GM19328 (cell line): ENCODE data around the gene SCEL.

ENCODE experiments used
- ATAC-seq: cut with Tn5 transposase; IDR thresholded peaks from one replicate; pipeline ENCODE4 v1.9.1; 2021; ENCODE audit warnings: mild to moderate bottlenecking, moderate library complexity; ENCODE audit not compliant: unreplicated experiment

The SCEL gene

DNA sequence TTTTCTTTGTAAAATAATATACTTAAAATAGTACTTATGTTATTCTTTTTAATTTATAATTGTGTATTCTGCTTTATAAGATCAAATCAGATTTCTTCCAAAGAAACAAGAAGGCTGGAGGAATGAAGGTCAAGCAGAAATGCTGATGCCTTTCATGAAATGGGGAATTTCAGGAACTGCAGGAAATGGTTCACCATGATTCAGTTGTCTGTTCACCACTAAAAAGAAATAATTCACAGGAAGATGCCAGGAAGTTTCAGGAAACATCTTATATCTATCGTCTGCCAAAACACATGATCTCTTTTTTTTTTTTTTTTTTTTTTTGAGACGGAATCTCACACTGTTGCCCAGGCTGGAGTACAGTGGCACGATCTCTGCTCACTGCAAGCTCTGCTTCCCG, 15.7 kb upstream of the SCEL start:
- ATAC-seq, result no peak

DNA sequence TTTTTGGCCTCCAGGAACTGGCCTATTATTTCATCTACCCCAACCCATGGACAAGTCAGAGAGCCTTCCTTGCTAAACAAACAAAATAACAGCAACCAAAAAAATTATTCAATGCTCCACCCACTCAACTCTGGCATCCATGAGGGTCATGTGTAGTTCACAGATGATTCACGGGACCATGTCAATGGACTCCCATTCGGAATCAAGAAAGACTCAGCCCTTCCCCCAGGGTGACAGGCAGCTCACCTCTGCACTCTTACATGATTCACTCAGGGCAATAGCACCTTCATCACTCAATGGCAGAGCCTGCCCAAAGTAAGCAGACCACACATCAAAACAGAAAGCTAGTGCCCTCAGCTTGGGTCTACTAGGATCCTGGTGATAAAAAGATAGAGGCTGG, 14.3 kb upstream of the SCEL start:
- no peak for ATAC-seq

DNA sequence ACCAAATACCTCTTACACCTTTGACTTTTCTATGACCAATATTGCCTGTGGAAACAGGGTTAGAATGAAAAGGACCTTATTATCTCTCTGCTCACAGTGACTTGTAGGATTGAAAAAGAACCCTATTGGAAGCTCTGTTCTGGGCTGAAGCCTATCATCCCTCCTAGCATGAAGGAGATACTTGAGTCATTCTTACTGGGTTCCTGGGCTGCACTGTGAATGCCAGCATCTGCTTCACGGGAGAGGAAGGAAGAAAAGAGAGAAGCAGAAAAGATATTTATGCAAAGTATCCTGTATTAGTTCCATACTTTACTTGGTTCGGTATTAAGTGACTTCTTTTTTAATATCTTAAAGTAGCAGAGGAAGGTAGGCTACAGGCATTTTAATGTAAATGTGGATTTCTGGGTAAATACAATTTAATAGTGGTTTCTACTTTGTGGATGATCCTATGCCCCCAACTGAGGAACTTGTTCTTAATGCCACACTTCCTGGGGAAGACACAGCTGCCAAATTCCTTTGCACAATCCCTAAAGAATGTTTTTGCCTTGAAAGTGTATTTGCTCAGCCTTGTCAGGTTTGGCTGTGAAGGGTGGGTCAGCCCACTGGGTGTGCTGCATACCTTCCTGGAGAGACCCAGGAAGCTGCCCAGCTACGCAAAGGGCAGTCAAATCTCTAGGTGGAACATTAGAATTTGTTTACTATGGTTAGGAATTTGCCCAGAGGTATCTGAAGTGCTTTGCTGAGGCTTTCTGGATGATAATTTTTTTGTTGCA, 13.7 kb upstream of the SCEL start:
- no peak for ATAC-seq

DNA sequence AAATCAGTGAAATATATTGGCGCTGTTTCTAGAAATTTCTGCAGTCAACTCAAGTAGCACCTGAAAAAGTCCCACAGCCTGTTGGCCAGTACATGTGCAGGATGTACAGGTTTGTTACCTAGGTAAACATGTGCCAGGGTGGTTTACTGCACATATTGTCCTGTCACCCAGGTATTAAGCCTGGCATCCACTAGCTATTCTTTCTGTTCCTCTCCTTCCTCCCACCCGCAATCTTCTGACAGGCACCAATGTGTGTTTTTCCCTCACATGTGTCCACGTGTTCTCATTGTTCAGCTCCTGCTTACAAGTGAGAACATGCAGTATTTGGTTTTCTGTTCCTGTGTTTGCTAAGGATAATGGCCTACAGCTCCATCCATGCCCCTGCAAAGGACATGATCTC, 13.1 kb upstream of the SCEL start:
- no peak for ATAC-seq

DNA sequence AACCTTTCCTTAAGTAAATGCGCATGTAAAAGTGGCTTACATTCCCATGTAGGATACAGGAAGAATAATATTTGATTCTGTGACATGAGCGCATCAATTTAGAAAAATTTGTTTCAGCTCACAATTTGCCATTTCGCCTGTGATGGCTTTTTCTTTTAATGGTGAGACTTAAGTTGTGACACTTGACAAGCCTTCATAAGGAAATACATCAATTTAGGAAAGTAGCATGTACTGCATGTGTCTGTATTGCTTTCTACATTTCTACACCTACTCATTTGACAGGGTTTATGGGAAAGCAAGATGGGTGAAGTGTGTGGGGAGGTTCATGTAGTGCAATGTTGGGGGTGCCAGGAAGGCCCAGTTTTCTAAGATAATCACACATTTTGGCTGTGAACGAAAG, 12.1 kb upstream of the SCEL start:
- ATAC-seq, result no peak

DNA sequence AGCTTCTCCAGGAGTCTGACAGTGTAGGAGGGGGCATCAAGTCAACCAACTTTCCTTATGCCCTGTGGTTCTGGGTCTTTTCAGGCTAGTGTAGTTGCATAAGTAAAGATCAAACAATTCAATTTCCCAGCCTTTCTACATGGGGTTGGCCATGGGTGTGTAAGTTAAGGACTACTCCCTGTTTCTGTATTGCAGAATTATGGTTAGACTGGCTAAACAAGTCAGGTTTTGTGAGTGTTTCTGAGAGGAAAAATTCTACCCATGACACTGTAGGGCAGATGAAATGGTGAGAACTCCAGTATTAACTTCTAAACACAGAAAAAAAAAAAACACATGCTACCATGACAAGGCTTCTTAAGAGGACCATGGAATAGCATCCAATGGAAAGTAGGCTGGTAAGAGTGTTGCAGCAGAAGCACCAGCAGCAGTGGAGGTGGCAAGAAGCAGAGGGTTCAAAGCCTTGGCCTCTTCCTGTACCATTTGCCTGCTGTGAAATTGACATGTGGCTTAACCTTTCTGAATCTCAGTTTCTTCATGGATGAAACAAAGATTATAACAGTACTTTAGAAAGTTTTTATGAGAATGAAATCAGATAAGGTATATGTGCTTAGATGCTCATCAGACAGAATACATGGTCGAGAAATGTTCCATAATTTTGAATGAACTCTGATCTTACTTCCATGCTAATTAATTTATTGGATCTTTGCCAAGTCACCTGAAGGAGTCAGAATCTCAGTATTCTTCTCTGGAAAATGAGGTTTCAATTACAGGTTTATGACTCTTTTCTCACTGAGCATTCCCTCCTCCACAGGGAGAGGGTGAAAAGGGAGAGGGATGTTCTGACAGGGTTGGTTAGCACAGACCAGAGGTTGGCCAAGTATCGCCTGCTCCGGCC, 11.4 kb upstream of the SCEL start:
- no peak for ATAC-seq

DNA sequence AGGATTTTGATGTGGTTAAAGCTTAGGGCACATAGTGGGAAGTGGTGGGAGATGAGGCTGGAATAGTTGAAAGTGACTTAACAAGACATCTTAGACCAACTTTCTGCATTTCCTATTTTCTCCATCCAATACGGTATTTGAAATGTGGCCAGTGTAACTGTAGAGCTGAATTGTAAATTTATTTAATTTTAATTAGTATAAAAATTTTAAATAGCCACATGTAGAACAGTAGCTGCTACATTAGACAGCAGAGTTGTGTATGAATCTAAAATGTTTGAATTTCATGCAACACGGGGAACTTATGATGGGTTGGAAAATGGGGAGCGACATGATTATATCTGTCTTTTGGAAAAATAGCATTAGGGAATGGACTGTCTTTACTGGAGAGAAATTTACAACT, 7.1 kb upstream of the SCEL start:
- no peak for ATAC-seq

DNA sequence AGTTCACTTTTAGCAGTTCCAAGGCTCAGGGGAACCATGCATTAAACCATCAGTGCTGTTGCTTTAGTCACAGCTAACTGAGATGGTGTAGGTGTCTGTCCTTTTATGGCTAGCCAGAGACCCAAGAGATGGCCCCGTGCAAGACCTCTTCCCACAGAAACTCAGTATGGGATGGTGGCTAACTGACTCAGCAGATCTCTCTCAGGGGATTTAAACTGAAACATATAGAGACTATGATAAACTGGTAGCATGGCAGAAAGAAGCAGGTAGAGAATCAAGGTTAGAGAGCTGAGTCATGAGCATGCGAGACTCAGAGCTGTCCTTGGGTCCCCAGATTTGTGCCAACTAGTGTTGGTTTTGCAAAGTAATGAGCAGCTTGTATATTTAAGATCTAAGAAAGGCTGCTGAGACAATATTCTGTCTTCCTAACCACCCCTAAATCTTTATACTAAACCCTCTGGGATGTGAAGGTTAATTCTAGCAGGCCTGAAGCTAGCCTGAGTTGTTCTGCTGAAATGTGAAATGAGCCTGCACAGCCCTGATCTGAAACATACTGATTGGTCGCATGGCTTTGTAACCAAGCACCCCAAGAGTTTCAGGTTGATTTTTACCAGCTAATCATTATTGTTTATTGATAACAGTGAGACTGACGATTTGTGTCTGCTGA, 6.5 kb upstream of the SCEL start:
- peak; percentile 50 for ATAC-seq

DNA sequence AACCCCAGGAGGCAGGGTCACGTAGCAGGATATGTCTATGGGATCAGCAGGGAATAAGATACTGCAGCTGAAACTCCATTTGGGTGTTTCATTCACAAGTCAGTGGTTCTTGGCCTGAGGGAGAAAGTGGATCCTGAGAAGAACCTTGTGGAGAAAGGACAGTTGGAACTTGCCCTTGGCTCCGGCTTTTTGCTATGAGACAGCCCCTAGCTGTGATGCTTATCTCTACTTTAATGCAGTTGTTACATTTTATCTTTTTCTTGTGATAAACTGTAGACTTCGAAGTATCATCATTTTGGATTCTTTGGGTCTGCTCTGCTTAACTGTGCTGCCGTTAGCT, 6.0 kb upstream of the SCEL start:
- no peak for ATAC-seq

DNA sequence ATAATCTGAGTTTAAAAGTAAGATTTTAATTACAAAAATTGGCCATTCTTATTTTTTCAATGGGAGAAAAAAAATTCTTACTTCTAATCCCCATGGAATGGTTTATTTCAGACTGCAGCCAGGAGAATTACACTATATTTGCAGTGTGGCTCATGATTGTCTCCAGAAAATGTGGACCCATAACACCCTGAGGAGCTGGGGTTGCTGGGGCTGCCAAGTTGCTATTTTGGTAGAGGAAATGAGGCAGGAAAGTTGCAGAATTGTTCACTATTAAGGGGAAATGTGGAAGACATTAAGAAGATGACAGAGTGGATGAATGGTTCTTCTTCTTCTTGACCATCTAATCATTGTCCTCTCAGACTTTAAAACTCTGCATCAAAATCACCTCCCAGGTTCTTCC, 4.6 kb upstream of the SCEL start:
- no peak for ATAC-seq

DNA sequence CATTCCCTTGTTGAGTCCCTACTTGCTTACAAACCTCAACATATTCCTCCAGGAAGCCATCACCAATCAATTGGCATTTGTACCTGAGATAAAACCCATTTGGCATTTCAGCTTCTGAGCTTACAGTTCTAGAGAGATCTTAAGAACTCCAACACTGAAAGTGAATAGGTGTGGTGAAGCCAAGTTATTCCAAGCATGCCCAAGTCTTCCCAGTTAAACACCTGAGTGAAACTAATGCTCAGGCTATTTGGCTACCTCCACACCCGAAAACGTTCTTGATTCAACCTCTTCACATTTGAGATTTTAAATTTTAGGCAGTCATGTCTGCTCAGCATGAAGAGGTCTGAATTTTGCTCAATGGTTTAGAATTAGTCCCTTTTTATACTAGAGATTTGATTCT, 2.5 kb upstream of the SCEL start:
- ATAC-seq, result no peak

DNA sequence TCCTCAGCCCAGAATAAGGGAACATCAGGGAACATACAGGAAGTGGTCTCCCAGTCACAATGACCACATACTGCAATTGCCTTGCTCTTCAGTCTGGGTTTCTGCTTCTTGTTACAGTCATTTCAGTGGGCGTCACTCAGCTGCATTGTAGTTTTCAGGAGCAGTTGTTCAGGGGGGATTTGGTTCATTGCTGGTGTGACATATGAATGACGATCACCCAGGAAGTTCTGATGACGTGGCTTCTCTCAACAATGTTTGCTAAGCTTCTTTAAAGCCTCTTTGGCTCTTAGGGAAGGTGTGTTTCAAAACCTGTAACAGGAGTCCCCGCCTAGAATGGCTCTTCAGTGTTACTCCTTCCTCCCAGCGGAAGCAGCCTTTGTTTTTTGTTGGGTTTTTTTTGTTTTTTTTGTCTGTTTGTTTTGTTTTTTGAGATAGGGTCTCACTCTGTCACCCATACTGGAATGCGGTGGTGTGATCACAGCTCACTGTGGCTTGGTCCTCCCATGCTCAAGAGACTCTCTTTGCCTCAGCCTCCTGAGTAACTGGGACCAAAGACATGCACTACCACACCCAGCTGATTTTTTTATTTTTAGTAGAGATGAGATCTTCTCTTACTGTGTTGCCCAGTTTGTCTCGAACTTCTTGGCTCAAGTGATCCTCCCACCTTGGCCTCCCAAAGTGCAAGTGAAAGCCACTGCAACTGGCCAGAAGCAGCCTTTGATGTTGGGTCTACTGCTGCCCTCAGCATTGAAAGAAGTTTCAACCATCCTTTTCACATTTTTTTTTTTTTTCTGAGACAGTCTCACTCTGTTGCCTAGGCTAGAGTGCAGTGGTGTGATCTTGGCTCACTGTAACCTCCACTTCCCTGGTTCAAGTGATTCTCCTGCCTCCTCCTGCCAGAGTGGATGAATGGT, 1.4 kb upstream of the SCEL start:
- ATAC-seq, result no peak

DNA sequence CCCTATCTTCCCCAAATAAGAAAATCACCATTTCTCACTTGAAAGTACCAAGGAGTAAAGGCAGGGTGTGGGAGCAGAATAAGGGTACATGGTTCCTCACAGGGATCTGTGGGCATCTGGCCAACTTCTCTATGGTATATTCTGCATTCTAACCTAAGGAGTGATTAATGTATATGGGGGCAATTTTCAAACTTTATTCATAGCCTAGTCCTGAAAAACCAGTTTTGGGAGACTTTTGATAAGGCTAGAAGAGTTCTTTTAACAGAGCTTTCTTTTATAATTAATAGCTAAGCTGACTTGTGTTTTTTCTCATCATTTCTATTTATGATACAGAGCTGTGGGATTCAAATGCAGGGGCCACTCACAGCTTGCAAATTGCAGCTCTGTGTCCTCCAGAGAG, 852 bp downstream of the SCEL start:
- no peak for ATAC-seq

DNA sequence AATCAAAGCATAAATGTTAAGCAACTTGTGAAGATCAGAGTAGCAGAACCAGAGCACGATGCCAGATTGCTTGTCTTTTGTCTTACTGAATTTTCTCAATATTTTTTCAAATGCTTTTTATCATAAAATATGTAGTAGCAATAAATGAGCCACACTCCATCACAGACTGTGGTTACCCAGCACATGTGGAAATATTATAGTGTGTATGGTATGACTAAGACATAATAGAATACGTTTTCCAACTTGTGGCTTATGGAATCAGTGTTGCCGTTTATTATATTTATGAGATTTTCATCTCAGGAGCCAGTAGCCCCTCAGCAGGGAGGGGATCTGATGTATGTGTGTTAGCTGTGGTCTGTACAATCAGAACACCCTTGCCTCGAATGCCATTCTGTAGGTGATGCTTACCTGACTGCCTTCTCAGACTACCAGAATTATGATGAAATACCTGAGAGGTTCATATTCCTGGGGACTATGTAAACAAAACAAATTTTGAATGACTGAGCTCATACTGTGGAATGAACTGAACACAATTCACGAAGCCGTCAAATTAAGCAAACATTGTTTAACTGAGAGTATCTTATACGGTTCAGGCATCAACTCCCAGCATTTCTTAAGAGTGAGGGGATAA, 1.9 kb downstream of the SCEL start:
- no peak for ATAC-seq

DNA sequence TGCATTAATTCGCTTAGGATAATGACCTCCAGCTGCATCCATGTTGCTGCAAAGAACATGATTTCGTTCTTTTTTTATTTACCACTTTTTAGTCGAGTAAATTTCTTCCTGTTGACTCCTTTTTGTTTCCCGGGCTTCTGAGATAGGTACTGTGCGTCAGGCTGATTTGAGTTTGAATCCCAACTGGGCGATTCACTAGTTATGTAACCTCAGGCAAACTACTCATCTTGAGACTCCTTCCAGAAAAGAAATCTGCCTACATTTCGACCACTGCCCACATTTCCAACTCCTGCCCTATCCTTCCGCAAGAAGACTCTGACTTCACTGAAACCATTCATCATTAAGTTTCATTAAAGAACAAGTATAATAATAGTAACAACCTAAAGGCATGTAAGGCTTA, 8.2 kb downstream of the SCEL start:
- ATAC-seq, result no peak

DNA sequence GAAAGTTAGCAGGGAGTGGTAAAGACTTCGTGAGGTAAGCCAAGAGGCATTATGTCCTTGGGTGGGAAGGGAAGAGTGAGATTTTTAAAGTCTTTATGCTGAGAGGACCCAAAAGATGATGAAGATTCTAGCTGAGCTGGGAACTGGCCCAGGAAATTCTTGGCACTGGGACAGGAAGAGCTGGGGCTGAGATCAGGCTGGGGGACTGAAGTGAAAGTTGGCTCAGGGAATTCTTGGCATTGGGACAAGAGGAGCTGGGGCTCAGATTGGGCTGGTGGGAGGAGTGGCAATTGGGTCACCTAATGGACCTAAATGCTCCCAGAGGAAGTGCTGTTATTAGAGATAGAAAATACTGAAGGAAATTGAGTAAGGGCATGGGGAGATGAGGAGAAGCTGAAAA, 8.8 kb downstream of the SCEL start:
- ATAC-seq, result no peak

DNA sequence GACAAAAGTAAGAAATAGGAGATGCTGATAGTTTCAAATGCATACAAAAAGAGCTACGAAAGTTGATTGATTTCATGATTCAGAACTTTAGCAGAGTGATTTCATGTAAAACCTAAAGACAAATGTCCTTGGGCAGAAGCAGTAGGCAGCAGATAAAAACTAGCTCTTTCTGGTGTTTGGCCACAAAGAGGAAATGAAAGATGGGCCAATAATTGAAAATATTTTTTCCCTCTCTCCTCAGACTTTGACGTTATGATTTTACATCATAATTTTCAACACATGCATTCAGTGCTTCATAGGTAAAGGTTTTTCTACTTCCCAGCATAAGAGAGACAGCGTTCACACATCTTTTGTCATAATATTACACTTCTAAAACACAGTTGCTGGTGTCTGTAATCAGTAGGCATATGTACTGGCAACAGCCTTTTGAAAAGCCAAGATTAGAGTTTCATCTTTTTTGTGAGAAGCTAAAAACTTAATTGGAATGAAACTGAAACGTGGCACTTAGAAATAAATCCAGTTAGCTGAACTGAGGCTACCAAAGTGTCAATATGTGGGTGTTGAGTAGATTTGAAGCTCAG, 9.3 kb downstream of the SCEL start:
- ATAC-seq, result no peak

DNA sequence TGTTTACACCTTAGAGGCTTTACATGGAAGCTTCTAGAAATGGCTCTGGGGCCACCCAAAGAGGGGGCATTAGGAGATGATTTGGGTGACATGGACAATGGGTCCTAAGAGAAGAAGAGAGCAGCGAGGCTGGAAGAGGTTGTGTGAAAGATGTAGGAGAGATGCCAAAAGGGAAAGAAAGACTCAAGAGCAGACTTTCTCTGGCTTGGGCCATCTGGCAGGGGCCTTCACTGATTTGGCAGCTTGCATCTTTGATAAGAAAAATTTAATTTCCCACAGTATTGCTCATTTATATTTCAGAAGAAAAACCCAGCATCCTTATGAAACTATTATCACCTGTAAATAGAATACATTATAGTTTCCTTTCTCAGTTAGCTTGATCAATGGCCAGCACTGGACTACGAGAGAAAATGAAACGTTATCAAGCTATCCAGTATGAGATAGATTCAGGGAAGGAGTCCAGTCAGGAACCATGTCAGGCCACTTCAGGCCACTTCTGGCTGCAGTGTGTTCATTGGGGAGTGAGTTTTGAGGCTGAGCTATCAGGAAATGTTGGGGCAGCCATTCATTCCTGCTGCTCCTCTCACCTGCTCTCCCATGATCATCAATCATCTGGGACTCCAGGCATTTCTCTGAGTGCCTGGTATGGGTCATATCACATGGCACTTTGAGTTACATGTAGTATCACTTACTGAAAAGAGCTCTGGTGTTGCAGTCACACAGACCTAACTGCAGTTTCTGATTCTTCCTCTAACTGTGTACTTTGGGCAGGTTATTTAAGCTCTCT, 10.3 kb downstream of the SCEL start:
- ATAC-seq, result no peak

DNA sequence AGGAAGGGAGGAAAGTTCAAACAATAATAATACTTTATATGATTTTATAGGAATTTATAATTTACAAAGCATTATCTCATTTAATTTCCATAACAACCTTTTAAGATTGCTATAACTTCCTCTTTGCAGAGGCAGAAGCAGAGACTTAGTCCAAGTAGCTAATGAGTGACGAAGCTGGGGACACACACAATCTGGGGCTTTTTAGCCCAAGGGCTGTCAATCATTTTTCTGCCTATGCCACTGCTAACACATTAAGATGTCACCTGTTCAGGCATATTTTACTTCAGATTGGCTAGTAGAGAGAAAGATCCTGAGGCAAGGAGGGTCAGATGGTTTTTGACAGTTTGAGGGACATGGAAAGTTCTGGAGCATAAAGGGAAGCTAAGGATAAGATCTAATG, 12.6 kb downstream of the SCEL start:
- ATAC-seq, result no peak
